GM12891 (cell line): Measurements from ENCODE around the gene MUSTN1.

Source experiments
- POLR2A ChIP-seq: IDR thresholded peaks from 2 replicates; pipeline ENCODE4 v1.6.1; 2011; ENCODE audit warnings: low read depth, low read length, control low read depth
- POLR2AphosphoS5 ChIP-seq: IDR thresholded peaks from 2 replicates; pipeline ENCODE4 v1.6.1; 2011; ENCODE audit warnings: low read depth, low read length, control low read depth
- POU2F2 ChIP-seq: IDR thresholded peaks from 2 replicates; pipeline ENCODE4 v1.6.1; 2011; ENCODE audit warnings: low read depth, mild to moderate bottlenecking, control low read depth, low read length, moderate library complexity
- SPI1 ChIP-seq: IDR thresholded peaks from 2 replicates; pipeline ENCODE4 v1.6.1; 2011; ENCODE audit warnings: low read depth, low read length, control low read depth
- TAF1 ChIP-seq: IDR thresholded peaks from 2 replicates; pipeline ENCODE4 v1.6.1; 2011; ENCODE audit warnings: low read depth, low read length, control low read depth

- no peak for TF ChIP-seq POLR2A
- TF ChIP-seq TAF1 = no peak
- no peak for TF ChIP-seq POLR2AphosphoS5
- no peak for TF ChIP-seq SPI1
- TF ChIP-seq POU2F2 = no peak
These were observed 37.4 kb upstream of the MUSTN1 start for GRCh38 chr3:52872245-52872644.
